Measurements from ENCODE around the gene CAPN8.

The CAPN8 gene

GRCh38 chr1:223702735-223703667 is 37.5 kb upstream of the CAPN8 start:
- no peak for DNase-seq

- DNase-seq, result no peak
Observed at GRCh38 chr1:223700942-223701637, 35.6 kb upstream of the CAPN8 start.

- DNase-seq, result no peak
Observed at GRCh38 chr1:223700388-223700918, 35.0 kb upstream of the CAPN8 start.

- no peak for DNase-seq
Observed at GRCh38 chr1:223695941-223696340, 30.4 kb upstream of the CAPN8 start.

- DNase-seq, result no peak
Observed at GRCh38 chr1:223695014-223695548, 29.6 kb upstream of the CAPN8 start.

- no peak for DNase-seq
Observed at GRCh38 chr1:223691121-223691520, 25.6 kb upstream of the CAPN8 start.

- no peak for DNase-seq
Observed at GRCh38 chr1:223684488-223684792, 18.9 kb upstream of the CAPN8 start.

GRCh38 chr1:223683586-223684487 is 18.3 kb upstream of the CAPN8 start:
- DNase-seq, result peak in 34 of 56 donors; percentile 4 to 79 (median 32)

GRCh38 chr1:223682502-223682901 is 17.0 kb upstream of the CAPN8 start:
- DNase-seq, result no peak

- no peak for DNase-seq
Observed at GRCh38 chr1:223680188-223680587, 14.7 kb upstream of the CAPN8 start.

GRCh38 chr1:223678841-223679240 is 13.3 kb upstream of the CAPN8 start:
- DNase-seq, result no peak

GRCh38 chr1:223674119-223674890 is 8.8 kb upstream of the CAPN8 start:
- no peak for DNase-seq

- peak in 7 of 56 donors; percentile 2 to 37 (median 12) for DNase-seq
Observed at GRCh38 chr1:223670458-223671159, 5.1 kb upstream of the CAPN8 start.

GRCh38 chr1:223669003-223669795 is 3.7 kb upstream of the CAPN8 start:
- no peak for DNase-seq

- no peak for DNase-seq
Observed at GRCh38 chr1:223667484-223668182, 2.1 kb upstream of the CAPN8 start.

- no peak for DNase-seq
Observed at GRCh38 chr1:223664106-223664505, 1.4 kb downstream of the CAPN8 start.

- no peak for DNase-seq
Observed at GRCh38 chr1:223662943-223663342, 2.6 kb downstream of the CAPN8 start.

GRCh38 chr1:223659711-223660110 is 5.8 kb downstream of the CAPN8 start:
- DNase-seq, result no peak

Measured in nucleus accumbens (tissue), 56 donors.